ENCODE data around the gene PGAM1. TPM values are rescaled to one million over a fixed set of nuclear protein-coding genes. Genes with fewer than 3 reads are reported as not detected.

PGAM1 gene
- total and polyA plus RNA-seq, 2 experiments from 2014 or later: 204 to 254 TPM

GRCh38 chr10:97380516-97380915 lies 45.5 kb upstream of the PGAM1 start:
- 92% methylated on average over 8 of the region's 8 CpGs for WGBS (ENCODE audit: low lambda C conversion rate, missing lambda C conversion rate)
- no peaks in the 10 kb centered on the region for H3K27me3 ChIP-seq
- TF ChIP-seq, protein P1, sequence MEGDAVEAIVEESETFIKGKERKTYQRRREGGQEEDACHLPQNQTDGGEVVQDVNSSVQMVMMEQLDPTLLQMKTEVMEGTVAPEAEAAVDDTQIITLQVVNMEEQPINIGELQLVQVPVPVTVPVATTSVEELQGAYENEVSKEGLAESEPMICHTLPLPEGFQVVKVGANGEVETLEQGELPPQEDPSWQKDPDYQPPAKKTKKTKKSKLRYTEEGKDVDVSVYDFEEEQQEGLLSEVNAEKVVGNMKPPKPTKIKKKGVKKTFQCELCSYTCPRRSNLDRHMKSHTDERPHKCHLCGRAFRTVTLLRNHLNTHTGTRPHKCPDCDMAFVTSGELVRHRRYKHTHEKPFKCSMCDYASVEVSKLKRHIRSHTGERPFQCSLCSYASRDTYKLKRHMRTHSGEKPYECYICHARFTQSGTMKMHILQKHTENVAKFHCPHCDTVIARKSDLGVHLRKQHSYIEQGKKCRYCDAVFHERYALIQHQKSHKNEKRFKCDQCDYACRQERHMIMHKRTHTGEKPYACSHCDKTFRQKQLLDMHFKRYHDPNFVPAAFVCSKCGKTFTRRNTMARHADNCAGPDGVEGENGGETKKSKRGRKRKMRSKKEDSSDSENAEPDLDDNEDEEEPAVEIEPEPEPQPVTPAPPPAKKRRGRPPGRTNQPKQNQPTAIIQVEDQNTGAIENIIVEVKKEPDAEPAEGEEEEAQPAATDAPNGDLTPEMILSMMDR (IDR thresholded peaks at IDR 0.05; ENCODE audit: poor library complexity): no peak
- H3K27ac ChIP-seq: no peak overlapping the region
- H3K4me1 ChIP-seq (ENCODE audit: insufficient read depth): no peaks in the 10 kb centered on the region
- no peaks in the 10 kb centered on the region for H3K9me2 ChIP-seq (replicated peaks; ENCODE audit: insufficient read depth)
- no peaks in the 10 kb centered on the region for H4K20me1 ChIP-seq (ENCODE audit: insufficient read depth, poor library complexity, severe bottlenecking)
- no peaks in the 10 kb centered on the region for H3K9me3 ChIP-seq (ENCODE audit: low read depth)
- H3K79me2 ChIP-seq: no peaks in the 10 kb centered on the region
- no peak overlapping the region for H2AFZ ChIP-seq
- no peak overlapping the region for H3K4me2 ChIP-seq
- no peak overlapping the region for H3K4me3 ChIP-seq
- DNase-seq (ENCODE audit: low spot score): peak; percentile 18
- H3K36me3 ChIP-seq (replicated peaks; ENCODE audit: insufficient read depth, low read depth): no peaks in the 10 kb centered on the region

DNA sequence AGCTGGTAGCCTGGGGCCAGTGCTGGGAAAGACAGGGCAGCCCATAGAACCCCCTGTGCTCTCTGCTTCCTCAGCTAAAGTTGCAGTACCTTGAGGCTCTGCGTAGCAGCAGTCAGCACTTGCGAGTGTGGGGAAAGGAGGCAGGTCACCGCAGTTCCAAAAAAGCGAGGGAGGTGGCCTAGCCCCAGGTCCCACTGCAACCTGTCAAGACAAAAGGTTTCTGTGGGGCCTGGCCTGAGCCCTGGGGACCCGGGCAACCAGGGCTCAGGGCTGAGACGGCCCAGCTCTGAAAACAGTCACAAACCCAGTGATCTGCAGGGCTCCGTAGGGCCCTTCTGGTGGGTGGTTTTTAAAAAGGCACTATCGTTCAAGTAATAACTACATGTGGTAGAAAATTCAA lies 44.4 kb upstream of the PGAM1 start:
- H3K36me3 ChIP-seq (replicated peaks; ENCODE audit: insufficient read depth, low read depth): no peaks in the 10 kb centered on the region
- no peaks in the 10 kb centered on the region for H4K20me1 ChIP-seq (ENCODE audit: insufficient read depth, poor library complexity, severe bottlenecking)
- no peak overlapping the region for H3K27ac ChIP-seq

GRCh38 chr10:97383159-97383558 lies 42.8 kb upstream of the PGAM1 start:
- no peak for TF ChIP-seq EZH2phosphoT487 (IDR thresholded peaks at IDR 0.05; ENCODE audit: low read depth, severe bottlenecking, unreplicated experiment)
- TF ChIP-seq, protein P1 (IDR thresholded peaks at IDR 0.05; ENCODE audit: poor library complexity): no peak
- H3K4me1 ChIP-seq (ENCODE audit: insufficient read depth): no peaks in the 10 kb centered on the region
- no peak overlapping the region for H2AFZ ChIP-seq
- H3K4me3 ChIP-seq: no peak overlapping the region
- 92% methylated on average over 7 of the region's 7 CpGs for WGBS (ENCODE audit: low lambda C conversion rate, missing lambda C conversion rate)
- H3K4me2 ChIP-seq: no peak overlapping the region
- H3K27me3 ChIP-seq: no peaks in the 10 kb centered on the region
- H3K79me2 ChIP-seq: no peaks in the 10 kb centered on the region
- no peaks in the 10 kb centered on the region for H3K9me3 ChIP-seq (ENCODE audit: low read depth)
- DNase-seq (ENCODE audit: low spot score): no peak
- H4K20me1 ChIP-seq (ENCODE audit: insufficient read depth, poor library complexity, severe bottlenecking): no peaks in the 10 kb centered on the region
- H3K36me3 ChIP-seq (replicated peaks; ENCODE audit: insufficient read depth, low read depth): no peaks in the 10 kb centered on the region
- H3K27ac ChIP-seq: no peak overlapping the region
- H3K9me2 ChIP-seq (replicated peaks; ENCODE audit: insufficient read depth): no peaks in the 10 kb centered on the region

More for the DNA sequence above, 44.4 kb upstream of the PGAM1 start:
- Histone ChIP-seq H3K9me2 (replicated peaks; ENCODE audit: insufficient read depth) (no peaks in the 10 kb centered on the region), H3K4me2 (no peak overlapping the region), H3K27me3 (no peaks in the 10 kb centered on the region), H3K4me1 (ENCODE audit: insufficient read depth) (no peaks in the 10 kb centered on the region), H3K9me3 (ENCODE audit: low read depth) (no peaks in the 10 kb centered on the region), H3K4me3 (no peak overlapping the region), H2AFZ (no peak overlapping the region), H3K79me2 (no peaks in the 10 kb centered on the region)
- WGBS (ENCODE audit: low lambda C conversion rate, missing lambda C conversion rate): 98% methylated on average over 8 of the region's 8 CpGs
- DNase-seq (ENCODE audit: low spot score): no peak
- TF ChIP-seq EZH2phosphoT487 (IDR thresholded peaks at IDR 0.05; ENCODE audit: low read depth, severe bottlenecking, unreplicated experiment) (no peak), EZH2 (IDR thresholded peaks at IDR 0.05; ENCODE audit: borderline replicate concordance) (no peak)
- TF ChIP-seq, protein P1 (IDR thresholded peaks at IDR 0.05; ENCODE audit: poor library complexity): no peak

DNA sequence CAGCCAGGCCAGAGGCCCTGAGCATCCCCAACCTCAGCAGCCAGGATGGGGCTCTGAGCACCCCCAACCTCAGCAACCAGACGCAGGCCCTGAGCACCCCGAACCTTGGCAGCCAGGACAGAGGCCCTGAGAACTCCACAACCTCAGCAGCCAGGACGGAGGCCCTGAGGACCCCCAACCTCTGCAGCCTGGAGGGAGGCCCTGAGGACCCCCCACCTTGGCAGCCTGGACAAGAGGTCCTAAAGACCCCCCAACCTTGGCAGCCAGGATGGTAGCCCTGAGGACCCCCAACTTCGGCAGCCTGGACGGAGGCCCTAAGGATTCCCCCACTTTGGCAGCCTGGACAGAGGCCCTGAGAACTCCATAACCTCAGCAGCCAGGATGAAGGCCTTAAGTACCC lies 41.8 kb upstream of the PGAM1 start:
- Histone ChIP-seq H4K20me1 (ENCODE audit: insufficient read depth, poor library complexity, severe bottlenecking) (no peaks in the 10 kb centered on the region), H3K9me2 (replicated peaks; ENCODE audit: insufficient read depth) (no peaks in the 10 kb centered on the region), H3K27me3 (no peaks in the 10 kb centered on the region), H3K9me3 (ENCODE audit: low read depth) (no peaks in the 10 kb centered on the region), H3K4me2 (no peak overlapping the region), H2AFZ (no peak overlapping the region), H3K27ac (no peak overlapping the region), H3K36me3 (replicated peaks; ENCODE audit: insufficient read depth, low read depth) (no peaks in the 10 kb centered on the region), H3K79me2 (no peaks in the 10 kb centered on the region), H3K4me1 (ENCODE audit: insufficient read depth) (no peaks in the 10 kb centered on the region), H3K4me3 (no peak overlapping the region)
- 97% methylated on average over 5 of the region's 5 CpGs for WGBS (ENCODE audit: low lambda C conversion rate, missing lambda C conversion rate)
- no peak for DNase-seq (ENCODE audit: low spot score)
- TF ChIP-seq, protein P1 (IDR thresholded peaks at IDR 0.05; ENCODE audit: poor library complexity): no peak
- TF ChIP-seq EZH2phosphoT487 (IDR thresholded peaks at IDR 0.05; ENCODE audit: low read depth, severe bottlenecking, unreplicated experiment) (no peak), EZH2 (IDR thresholded peaks at IDR 0.05; ENCODE audit: borderline replicate concordance) (no peak)
